GM12878 (cell line): ENCODE results near the gene RERE. TPM values are rescaled to one million over a fixed set of nuclear protein-coding genes. Genes with fewer than 3 reads are reported as not detected.

Experiments
- ASH2L ChIP-seq: fragments of 300-600, 200-600 bp; sonication (generic); IDR thresholded peaks from 2 replicates; pipeline ENCODE4 v1.6.1; 2017; ENCODE audit warnings: low read depth, mild to moderate bottlenecking, borderline replicate concordance
- CREB1 ChIP-seq: IDR thresholded peaks from 2 replicates; pipeline ENCODE4 v1.6.1; 2012; ENCODE audit warnings: low read depth, mild to moderate bottlenecking, inconsistent platforms
- EED ChIP-seq: sonication (generic); IDR thresholded peaks from 2 replicates; pipeline ENCODE4 v1.6.1; 2016; ENCODE audit warnings: antibody characterized with exemption, low read depth
- EGR1 ChIP-seq, 2 experiments: IDR thresholded peaks; 1 replicate in 1 of 2; 2 replicates in 1 of 2; pipeline ENCODE4 v1.6.1; 2011 to 2012; ENCODE audit warnings: low read depth in 2 of 2, low read length in 2 of 2, borderline replicate concordance in 1 of 2, mild to moderate bottlenecking in 1 of 2, moderate library complexity in 1 of 2
- IKZF1 ChIP-seq: fragments of 450-650 bp; conservative IDR thresholded peaks from 2 replicates; pipeline ENCODE4 v1.6.1; 2017; ENCODE audit warnings: antibody characterized with exemption, mild to moderate bottlenecking
- IKZF2 ChIP-seq, 2 experiments: fragments of 450-650 bp; IDR thresholded peaks; 2 replicates each; pipeline ENCODE4 v1.6.1; 2017; ENCODE audit warnings: mild to moderate bottlenecking in 2 of 2, moderate library complexity in 2 of 2
- MYB ChIP-seq: fragments of 150-350 bp; IDR thresholded peaks from 2 replicates; pipeline ENCODE4 v1.6.1; 2014; ENCODE audit warnings: mild to moderate bottlenecking, low read depth, low read length, borderline replicate concordance
- PAX5 ChIP-seq: IDR thresholded peaks from 2 replicates; pipeline ENCODE4 v1.6.1; 2011; ENCODE audit warnings: low read depth, low read length, borderline replicate concordance
- POLR2AphosphoS2 ChIP-seq: IDR thresholded peaks from 2 replicates; pipeline ENCODE4 v1.6.1; 2011; ENCODE audit warnings: low read depth, mild to moderate bottlenecking, low read length, improper control_type of control experiment, moderate library complexity
- TCF7 ChIP-seq: IDR thresholded peaks from 2 replicates; pipeline ENCODE4 v1.6.1; 2014; ENCODE audit warnings: antibody characterized with exemption, borderline replicate concordance
- ZNF24 ChIP-seq: fragments of 450-650 bp; IDR thresholded peaks from 2 replicates; pipeline ENCODE4 v1.6.1; 2017; ENCODE audit warnings: antibody characterized with exemption, mild to moderate bottlenecking
- polyA plus RNA-seq, 11 experiments: library from polyadenylated mRNA; depleted of rRNA in 4 of 11; unstranded in 6 of 11; stranded (reverse) in 5 of 11; fragments of >200 nt; fragmentation: Nextera tagmentation in 4 of 11; fragmentation: Illumina TruSeq in 1 of 11; extraction: Ambion mirVana in 4 of 11; extraction: Trizol in 1 of 11; gene quantifications; 1 replicate in 1 of 11; 2 replicates in 10 of 11; pipeline versions ENCODE4 v1.2.1 to v1.2.3, GENCODE V29; 2011 to 2016; ENCODE audit warnings: inconsistent platforms in 2 of 11, missing spikeins in 2 of 11, low read depth in 1 of 11
- total RNA-seq, 4 experiments: library from RNA; depleted of rRNA in 3 of 4; stranded (reverse); fragments of >200 nt in 3 of 4; fragmentation: Illumina TruSeq in 1 of 4; extraction: Trizol in 1 of 4; gene quantifications; 2 replicates each; pipeline versions ENCODE4 v1.2.1 to v1.2.3, GENCODE V29; 2013 to 2021
- TF ChIP-seq, protein P1 (sequence below): IDR thresholded peaks from 2 replicates; pipeline ENCODE4 v1.6.1; 2012; ENCODE audit warnings: mild to moderate bottlenecking, low read depth, low read length
- TF ChIP-seq, protein P2 (sequence below): fragments of 450-650 bp; IDR thresholded peaks from 2 replicates; pipeline ENCODE4 v1.6.1; 2016; ENCODE audit warnings: mild to moderate bottlenecking
- TF ChIP-seq, protein P3 (sequence below): fragments of 450-650 bp; IDR thresholded peaks from 2 replicates; pipeline ENCODE4 v1.6.1; 2017; ENCODE audit warnings: mild to moderate bottlenecking, moderate library complexity

The RERE gene
- total and polyA plus RNA-seq, 10 of the 15 experiments (the other 5 are each of a cell fraction or from before 2014, with no cell fraction given), result 5.2 to 60.5 (median 20.2) TPM

DNA sequence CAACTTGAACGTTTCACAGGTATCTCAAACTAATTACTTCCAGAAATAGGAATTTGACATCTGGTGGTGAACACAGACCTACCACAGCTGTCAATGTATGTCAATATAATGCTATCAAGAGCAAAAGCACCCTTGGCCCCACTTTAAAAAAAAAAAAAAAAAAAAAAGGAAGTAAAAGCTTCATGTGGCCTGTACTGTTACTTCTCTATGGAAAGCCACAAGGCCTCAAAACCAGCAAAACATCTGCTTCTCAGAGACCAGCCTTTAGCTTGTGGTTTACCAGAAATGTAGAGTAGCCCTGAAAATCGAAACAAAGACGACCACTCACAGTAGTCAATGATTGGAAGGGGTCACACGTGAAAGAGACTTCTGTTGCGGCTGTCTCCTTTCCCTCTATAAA lies 389.9 kb downstream of the RERE start (continued):
- TF ChIP-seq, protein P1, sequence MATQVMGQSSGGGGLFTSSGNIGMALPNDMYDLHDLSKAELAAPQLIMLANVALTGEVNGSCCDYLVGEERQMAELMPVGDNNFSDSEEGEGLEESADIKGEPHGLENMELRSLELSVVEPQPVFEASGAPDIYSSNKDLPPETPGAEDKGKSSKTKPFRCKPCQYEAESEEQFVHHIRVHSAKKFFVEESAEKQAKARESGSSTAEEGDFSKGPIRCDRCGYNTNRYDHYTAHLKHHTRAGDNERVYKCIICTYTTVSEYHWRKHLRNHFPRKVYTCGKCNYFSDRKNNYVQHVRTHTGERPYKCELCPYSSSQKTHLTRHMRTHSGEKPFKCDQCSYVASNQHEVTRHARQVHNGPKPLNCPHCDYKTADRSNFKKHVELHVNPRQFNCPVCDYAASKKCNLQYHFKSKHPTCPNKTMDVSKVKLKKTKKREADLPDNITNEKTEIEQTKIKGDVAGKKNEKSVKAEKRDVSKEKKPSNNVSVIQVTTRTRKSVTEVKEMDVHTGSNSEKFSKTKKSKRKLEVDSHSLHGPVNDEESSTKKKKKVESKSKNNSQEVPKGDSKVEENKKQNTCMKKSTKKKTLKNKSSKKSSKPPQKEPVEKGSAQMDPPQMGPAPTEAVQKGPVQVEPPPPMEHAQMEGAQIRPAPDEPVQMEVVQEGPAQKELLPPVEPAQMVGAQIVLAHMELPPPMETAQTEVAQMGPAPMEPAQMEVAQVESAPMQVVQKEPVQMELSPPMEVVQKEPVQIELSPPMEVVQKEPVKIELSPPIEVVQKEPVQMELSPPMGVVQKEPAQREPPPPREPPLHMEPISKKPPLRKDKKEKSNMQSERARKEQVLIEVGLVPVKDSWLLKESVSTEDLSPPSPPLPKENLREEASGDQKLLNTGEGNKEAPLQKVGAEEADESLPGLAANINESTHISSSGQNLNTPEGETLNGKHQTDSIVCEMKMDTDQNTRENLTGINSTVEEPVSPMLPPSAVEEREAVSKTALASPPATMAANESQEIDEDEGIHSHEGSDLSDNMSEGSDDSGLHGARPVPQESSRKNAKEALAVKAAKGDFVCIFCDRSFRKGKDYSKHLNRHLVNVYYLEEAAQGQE, result no peak
- peak; percentile 94 for TF ChIP-seq PAX5
- TF ChIP-seq EGR1 (IDR thresholded peaks at IDR 0.05; ENCODE audit: borderline replicate concordance in 1 of 2, low read depth in 2 of 2, low read length in 2 of 2), result no peak
- TF ChIP-seq ASH2L, result no peak
- TF ChIP-seq MYB, result no peak
- TF ChIP-seq ZNF24, result no peak
- TF ChIP-seq, protein P2, sequence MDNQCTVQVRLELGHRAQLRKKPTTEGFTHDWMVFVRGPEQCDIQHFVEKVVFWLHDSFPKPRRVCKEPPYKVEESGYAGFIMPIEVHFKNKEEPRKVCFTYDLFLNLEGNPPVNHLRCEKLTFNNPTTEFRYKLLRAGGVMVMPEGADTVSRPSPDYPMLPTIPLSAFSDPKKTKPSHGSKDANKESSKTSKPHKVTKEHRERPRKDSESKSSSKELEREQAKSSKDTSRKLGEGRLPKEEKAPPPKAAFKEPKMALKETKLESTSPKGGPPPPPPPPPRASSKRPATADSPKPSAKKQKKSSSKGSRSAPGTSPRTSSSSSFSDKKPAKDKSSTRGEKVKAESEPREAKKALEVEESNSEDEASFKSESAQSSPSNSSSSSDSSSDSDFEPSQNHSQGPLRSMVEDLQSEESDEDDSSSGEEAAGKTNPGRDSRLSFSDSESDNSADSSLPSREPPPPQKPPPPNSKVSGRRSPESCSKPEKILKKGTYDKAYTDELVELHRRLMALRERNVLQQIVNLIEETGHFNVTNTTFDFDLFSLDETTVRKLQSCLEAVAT, result peak; percentile 98
- TF ChIP-seq CREB1, result peak; percentile 40; the same call in 1 of the 2 replicates
- TF ChIP-seq, protein P3, sequence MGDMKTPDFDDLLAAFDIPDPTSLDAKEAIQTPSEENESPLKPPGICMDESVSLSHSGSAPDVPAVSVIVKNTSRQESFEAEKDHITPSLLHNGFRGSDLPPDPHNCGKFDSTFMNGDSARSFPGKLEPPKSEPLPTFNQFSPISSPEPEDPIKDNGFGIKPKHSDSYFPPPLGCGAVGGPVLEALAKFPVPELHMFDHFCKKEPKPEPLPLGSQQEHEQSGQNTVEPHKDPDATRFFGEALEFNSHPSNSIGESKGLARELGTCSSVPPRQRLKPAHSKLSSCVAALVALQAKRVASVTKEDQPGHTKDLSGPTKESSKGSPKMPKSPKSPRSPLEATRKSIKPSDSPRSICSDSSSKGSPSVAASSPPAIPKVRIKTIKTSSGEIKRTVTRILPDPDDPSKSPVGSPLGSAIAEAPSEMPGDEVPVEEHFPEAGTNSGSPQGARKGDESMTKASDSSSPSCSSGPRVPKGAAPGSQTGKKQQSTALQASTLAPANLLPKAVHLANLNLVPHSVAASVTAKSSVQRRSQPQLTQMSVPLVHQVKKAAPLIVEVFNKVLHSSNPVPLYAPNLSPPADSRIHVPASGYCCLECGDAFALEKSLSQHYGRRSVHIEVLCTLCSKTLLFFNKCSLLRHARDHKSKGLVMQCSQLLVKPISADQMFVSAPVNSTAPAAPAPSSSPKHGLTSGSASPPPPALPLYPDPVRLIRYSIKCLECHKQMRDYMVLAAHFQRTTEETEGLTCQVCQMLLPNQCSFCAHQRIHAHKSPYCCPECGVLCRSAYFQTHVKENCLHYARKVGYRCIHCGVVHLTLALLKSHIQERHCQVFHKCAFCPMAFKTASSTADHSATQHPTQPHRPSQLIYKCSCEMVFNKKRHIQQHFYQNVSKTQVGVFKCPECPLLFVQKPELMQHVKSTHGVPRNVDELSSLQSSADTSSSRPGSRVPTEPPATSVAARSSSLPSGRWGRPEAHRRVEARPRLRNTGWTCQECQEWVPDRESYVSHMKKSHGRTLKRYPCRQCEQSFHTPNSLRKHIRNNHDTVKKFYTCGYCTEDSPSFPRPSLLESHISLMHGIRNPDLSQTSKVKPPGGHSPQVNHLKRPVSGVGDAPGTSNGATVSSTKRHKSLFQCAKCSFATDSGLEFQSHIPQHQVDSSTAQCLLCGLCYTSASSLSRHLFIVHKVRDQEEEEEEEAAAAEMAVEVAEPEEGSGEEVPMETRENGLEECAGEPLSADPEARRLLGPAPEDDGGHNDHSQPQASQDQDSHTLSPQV, result no peak
- 0 out of 2 replicates have a peak, but pooled peaks have one; percentile 37 for TF ChIP-seq TCF7
- peak; percentile 90 to 93 for TF ChIP-seq IKZF2 (IDR thresholded peaks at IDR 0.05)
- TF ChIP-seq POLR2AphosphoS2, result no peak
- peak; percentile 63 for TF ChIP-seq EED
- TF ChIP-seq IKZF1, result peak; percentile 58; the same call in 1 of the 2 replicates
